ENCODE measurements around the gene NIT1.

NIT1 gene, protein sequence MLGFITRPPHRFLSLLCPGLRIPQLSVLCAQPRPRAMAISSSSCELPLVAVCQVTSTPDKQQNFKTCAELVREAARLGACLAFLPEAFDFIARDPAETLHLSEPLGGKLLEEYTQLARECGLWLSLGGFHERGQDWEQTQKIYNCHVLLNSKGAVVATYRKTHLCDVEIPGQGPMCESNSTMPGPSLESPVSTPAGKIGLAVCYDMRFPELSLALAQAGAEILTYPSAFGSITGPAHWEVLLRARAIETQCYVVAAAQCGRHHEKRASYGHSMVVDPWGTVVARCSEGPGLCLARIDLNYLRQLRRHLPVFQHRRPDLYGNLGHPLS

GRCh38 chr1:161117759-161118581, at the start of gene NIT1, which contains the start of gene PFDN2:
Gene NIT1 (plus strand): TSS chr1:161118105. CDS start chr1:161118177, 72 bp downstream.
Gene PFDN2 (minus strand): TSS chr1:161118037. CDS start chr1:161118026, 11 bp downstream.
- DNase-seq (ENCODE audit: low read depth in 3 of 3), result peak; percentile 75 to 85 (median 77)

DNA sequence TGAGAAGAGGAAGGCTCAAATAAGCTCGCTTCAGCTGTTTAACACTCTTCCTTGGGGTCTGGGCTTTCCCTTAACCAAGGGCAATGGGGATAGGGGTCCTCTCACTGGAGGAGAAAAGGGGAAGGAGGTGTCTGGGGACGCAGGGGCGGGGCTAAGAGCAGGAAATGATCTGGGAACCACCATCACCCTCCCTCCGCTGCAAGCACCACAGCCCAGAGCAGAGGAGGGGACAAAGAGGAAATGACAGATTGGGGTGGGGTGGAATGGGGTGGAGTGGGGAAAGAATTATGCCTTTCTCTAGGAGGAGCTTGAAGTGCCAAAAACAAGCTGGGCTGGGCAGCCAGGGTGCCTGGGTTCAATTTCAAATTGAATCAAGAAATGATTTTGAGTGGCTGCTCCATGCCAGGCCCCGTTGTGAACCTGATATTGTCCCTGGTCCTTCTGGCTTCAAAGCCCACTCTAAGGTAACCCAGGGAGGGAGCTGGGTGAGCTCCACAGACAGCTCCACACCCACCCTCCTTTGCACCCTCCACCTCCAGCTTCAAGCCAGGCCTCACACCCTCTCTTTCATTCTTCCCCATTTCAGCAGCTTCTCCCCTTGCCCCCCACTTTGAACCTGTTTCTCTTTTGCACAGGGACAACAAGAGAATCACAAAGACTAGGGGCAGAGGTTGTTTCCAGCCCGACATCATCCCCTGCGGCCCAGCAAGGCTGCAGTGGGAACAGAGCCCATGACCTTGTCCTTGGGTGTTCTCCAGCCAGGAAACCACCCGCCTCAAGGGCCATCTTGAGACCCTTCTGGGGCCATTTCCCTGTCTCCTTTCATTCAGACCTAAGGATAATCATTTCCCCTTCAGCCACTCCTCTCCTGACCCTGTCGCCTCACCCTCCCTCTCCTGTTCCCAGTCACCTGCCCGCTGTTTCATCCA, 49.3 kb upstream of the NIT1 start:
- DNase-seq (ENCODE audit: low read depth in 3 of 3), result peak; percentile 52 to 74 (median 68)

- no peak for DNase-seq (ENCODE audit: low read depth in 3 of 3)
Measured at GRCh38 chr1:161069241-161069640, 48.7 kb upstream of the NIT1 start.

DNA sequence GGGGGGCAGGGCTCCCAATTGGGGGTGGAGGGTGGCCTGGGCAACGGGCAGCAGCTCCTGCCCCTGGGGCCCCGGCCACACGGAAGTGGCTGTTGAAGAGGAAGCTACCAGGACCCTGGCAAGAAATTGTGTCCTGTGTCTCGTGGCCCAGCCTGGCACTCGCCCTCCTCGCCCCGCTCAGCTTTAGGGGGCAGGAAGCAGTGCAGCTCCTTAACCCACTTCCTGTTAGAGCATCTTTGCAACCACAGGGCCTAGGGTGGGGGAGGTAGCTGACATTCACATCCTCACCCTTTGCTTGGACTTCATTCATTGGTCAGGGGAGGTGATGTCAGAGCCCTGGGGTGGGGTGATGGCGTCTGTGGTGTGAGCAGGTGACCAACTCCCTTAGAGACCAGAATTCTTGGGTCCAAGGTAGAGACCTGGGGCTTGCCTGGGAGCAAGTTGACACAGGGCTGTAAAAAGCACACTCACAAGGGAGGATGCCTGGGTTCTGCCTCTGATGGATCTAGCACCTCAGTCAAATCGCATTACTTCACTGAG, 48.1 kb upstream of the NIT1 start, which contains the start of gene ARHGAP30:
Gene ARHGAP30 (minus strand): TSS at position 161 of the 540 bp plus-strand sequence. CDS start 267 bp downstream, outside the sequence.
- DNase-seq (ENCODE audit: low read depth in 3 of 3), result peak; percentile 64 to 82 (median 78)

DNA sequence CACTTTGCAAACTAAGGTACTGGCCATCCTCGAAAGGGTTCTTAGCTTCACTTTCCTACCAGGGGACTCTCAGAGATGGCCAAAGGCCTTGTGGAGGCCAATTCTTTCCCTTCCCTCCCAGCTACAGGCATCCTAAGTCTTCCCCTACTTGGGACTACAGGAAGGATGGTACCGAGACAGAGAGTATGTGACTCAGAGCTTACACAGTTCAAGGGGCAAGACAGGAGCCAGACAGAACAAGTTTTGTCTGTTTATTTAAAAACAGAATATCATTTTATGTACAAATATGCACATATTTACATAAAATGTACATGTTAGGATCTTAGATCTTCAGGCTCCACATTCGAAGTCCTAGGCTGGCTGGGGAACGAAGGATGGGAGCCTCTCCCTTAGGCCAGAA, 47.1 kb upstream of the NIT1 start:
- no peak for DNase-seq (ENCODE audit: low read depth in 3 of 3)

DNA sequence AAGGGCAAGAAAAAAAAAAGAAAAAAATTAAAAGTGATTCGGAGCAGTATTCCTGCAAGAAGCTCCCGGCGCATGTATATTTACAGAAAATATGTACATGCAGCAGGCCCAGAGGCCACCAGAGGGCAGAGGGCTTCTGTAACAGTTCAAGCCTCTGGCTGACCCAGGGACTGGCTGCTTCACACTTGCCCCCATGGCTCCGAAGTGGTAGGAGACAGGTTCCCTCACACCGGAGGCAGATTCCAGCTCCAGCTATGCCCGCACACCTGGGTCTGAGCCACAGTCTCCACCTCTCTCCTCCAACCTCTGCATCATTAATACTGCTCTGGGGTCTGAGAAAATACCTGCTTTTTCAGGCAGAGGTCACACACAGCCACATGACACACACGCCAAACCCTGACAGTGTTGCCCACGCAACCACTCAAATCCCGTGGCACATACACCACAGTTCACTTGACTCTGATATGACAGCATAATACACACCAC, 46.0 kb upstream of the NIT1 start:
- peak in 1 of 3 donors; percentile 34 for DNase-seq (ENCODE audit: low read depth in 3 of 3)

DNA sequence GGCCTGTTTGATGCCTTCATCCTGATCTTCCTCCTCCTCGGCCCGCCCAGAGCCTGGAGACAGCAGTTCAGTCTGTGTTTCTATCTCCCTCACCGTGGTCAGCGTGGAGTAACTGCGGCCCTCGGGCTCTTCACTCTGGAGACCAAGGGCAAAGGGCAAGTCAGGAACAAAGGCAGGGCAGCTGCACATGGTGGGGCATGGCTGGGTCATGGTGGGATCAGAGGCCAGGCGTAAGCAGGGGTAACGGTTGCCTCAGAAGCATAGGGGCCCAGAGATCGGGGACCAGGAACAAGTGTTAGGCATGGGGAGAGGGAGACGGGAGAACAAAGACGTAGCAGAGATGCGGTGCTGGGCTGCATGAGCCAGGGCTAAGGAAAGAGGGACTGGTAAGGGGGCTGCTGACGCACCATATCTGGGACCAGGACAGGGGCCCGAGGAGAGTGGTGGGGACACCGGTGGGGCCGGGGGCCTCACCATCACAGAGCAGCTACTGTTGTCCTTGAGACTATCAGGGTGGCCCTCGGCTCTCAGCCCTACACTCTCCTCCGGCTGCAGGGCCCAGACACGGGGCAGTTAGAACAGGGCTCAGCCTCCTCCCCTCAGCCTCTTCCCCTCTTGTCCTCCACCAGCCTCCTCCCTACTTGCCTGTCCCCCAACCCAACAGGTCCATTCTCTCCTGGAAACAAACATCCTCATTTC, 45.0 kb upstream of the NIT1 start:
- no peak for DNase-seq (ENCODE audit: low read depth in 3 of 3)

- DNase-seq (ENCODE audit: low read depth in 3 of 3), result no peak
Measured at GRCh38 chr1:161073474-161074121, 44.3 kb upstream of the NIT1 start.

DNA sequence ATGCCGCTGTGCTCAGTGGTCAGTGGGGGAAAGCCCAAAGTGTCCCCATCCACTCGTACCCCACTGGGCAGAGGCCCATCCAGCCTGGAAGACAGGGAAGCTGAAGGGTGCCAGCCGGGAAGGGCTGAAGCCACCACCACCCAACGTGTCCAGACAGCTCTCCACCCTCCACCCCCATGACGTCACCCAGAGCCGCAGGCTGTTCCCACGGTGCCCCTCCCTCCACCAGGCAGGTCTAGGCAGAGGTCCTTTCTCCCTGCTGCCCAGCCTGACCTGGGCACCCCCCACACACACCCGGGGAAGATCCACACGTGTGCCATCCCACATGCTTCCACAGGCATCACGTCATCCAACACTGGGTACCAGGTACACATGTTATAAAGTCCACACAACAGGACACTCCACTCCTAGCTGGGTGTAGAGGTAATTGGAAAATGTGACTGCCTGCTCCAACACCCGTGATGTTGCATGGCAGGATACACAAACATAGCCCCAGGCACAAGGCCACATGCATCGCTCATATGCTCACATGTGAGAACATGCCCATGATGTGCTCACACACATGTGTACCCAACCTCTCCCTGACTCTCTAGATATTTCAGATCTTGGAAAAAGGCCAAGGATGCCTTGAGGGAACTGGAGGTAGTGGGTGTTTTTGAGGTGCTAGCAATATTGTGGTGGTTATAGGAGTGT, 43.1 kb upstream of the NIT1 start:
- no peak for DNase-seq (ENCODE audit: low read depth in 3 of 3)

GRCh38 chr1:161076410-161076809, 41.5 kb upstream of the NIT1 start:
- no peak for DNase-seq (ENCODE audit: low read depth in 3 of 3)

- DNase-seq (ENCODE audit: low read depth in 3 of 3), result no peak
Measured at GRCh38 chr1:161077426-161077825, 40.5 kb upstream of the NIT1 start.

- no peak for DNase-seq (ENCODE audit: low read depth in 3 of 3)
Measured at GRCh38 chr1:161079436-161080110, 38.3 kb upstream of the NIT1 start.

GRCh38 chr1:161080441-161081405, 37.2 kb upstream of the NIT1 start:
- no peak for DNase-seq (ENCODE audit: low read depth in 3 of 3)

- DNase-seq (ENCODE audit: low read depth in 3 of 3), result no peak
Measured at GRCh38 chr1:161081519-161081918, 36.4 kb upstream of the NIT1 start.

GRCh38 chr1:161082483-161082882, 35.4 kb upstream of the NIT1 start:
- no peak for DNase-seq (ENCODE audit: low read depth in 3 of 3)

- DNase-seq (ENCODE audit: low read depth in 3 of 3), result no peak
Measured at GRCh38 chr1:161082996-161083747, 34.7 kb upstream of the NIT1 start.

All from stimulated activated CD4-positive, alpha-beta T cell treated with anti-CD3 and anti-CD28 coated beads, TNF-alpha, amount 100 ng/mL, for 48 hours (primary cell).